A549 (cell line): ENCODE measurements around the gene ASB13. TPM values are rescaled to one million over a fixed set of nuclear protein-coding genes. Genes with fewer than 3 reads are reported as not detected.

Source experiments
- ATAC-seq, 2 experiments: fragments of 200-7000 bp in 1 of 2; fragments of >200 bp in 1 of 2; cut with Nextera tagmentation in 1 of 2; cut with Tn5 transposase in 1 of 2; 3 replicates each; pipeline versions ENCODE4 v1.8.0 to v1.9.1; 2018 to 2020; ENCODE audit warnings: mild to moderate bottlenecking in 1 of 2, moderate library complexity in 1 of 2
- CTCF ChIA-PET: fragments of 300-600 bp; sonication (Branson Sonifier 250); formaldehyde crosslinking; extraction: SDS; loops from one replicate; lab custom pipeline; 2021; ENCODE audit warnings: antibody characterized with exemption, inconsistent platforms; lab: Yijun Ruan, JAX
- POLR2A ChIA-PET: fragments of 350-600 bp; formaldehyde crosslinking; extraction: SDS; loops from one replicate; lab custom pipeline; 2021; ENCODE audit warnings: antibody characterized with exemption, inconsistent platforms; lab: Yijun Ruan, JAX
- DNase-seq, 2 experiments: peaks; one replicate each; pipeline versions ENCODE4 v3.0.0 to v3.0.0-alpha.2; 2011 to 2016; ENCODE audit warnings: low read depth in 1 of 2, low spot score in 1 of 2
- FAIRE-seq: peaks from 2 replicates; lab custom pipeline; 2011; peaks lifted over from hg19 to GRCh38; lab: Jason Lieb, UNC
- H3K27ac ChIP-seq, 2 experiments: fragments of >200 bp; sonication (Bioruptor Twin); formaldehyde crosslinking; 3 replicates each; pipeline ENCODE4 v1.5.1; 2016 to 2017
- H3K4me1 ChIP-seq: fragments of >200 bp; sonication (Bioruptor Twin); formaldehyde crosslinking; 3 replicates; pipeline ENCODE4 v1.6.1; 2016
- H3K4me2 ChIP-seq: fragments of >200 bp; sonication (Bioruptor Twin); formaldehyde crosslinking; 3 replicates; pipeline ENCODE4 v1.6.1; 2016
- H3K4me3 ChIP-seq: fragments of >200 bp; sonication (Bioruptor Twin); formaldehyde crosslinking; 3 replicates; pipeline ENCODE4 v1.5.1; 2016
- H3K9me3 ChIP-seq: fragments of >200 bp; sonication (Bioruptor Twin); formaldehyde crosslinking; 3 replicates; pipeline ENCODE4 v1.6.1; 2016
- ATOH8 ChIP-seq: fragments of 250-450 bp; sonication (Bioruptor Pico); IDR thresholded peaks from 2 replicates; pipeline ENCODE4 v1.5.0; 2020; ENCODE audit warnings: low read depth, mild to moderate bottlenecking, moderate library complexity
- BCL3 ChIP-seq: fragments of >200 bp; sonication (Bioruptor Twin); formaldehyde crosslinking; IDR thresholded peaks from 3 replicates; pipeline ENCODE4 v1.6.1; 2016
- CEBPB ChIP-seq, 2 experiments: fragments of >200 bp in 1 of 2; sonication (Bioruptor Twin) in 1 of 2; formaldehyde crosslinking in 1 of 2; IDR thresholded peaks; 2 replicates each; pipeline ENCODE4 v1.6.1; 2012 to 2016
- CTCF ChIP-seq: fragments of >200 bp; sonication (Bioruptor Twin); formaldehyde crosslinking; IDR thresholded peaks from 3 replicates; pipeline ENCODE4 v1.5.1; 2016
- ELK1 ChIP-seq: fragments of 150-350 bp; IDR thresholded peaks from 2 replicates; pipeline ENCODE4 v1.6.1; 2014; ENCODE audit warnings: low read depth, mild to moderate bottlenecking, low read length
- EP300 ChIP-seq, 2 experiments: fragments of >200 bp; sonication (Bioruptor Twin); formaldehyde crosslinking; IDR thresholded peaks; 2 replicates in 1 of 2; 3 replicates in 1 of 2; pipeline ENCODE4 v1.6.1; 2016 to 2017
- FOSB ChIP-seq: fragments of 250-450 bp; sonication (Bioruptor Pico); IDR thresholded peaks from 2 replicates; pipeline ENCODE4 v1.5.0; 2020; ENCODE audit warnings: mild to moderate bottlenecking, moderate library complexity
- GATA3 ChIP-seq: IDR thresholded peaks from 2 replicates; pipeline ENCODE4 v1.6.1; 2012; ENCODE audit warnings: borderline replicate concordance
- HES2 ChIP-seq: fragments of >200 bp; sonication (Bioruptor Twin); formaldehyde crosslinking; IDR thresholded peaks from 2 replicates; pipeline ENCODE4 v1.6.1; 2016
- HEYL ChIP-seq: fragments of 250-450 bp; sonication (Bioruptor Pico); IDR thresholded peaks from 2 replicates; pipeline ENCODE4 v1.8.0; 2021; ENCODE audit warnings: mild to moderate bottlenecking, moderate library complexity
- JUN ChIP-seq, 2 experiments: fragments of >200 bp; sonication (Bioruptor Twin); formaldehyde crosslinking; IDR thresholded peaks; 2 replicates in 1 of 2; 3 replicates in 1 of 2; pipeline ENCODE4 v1.6.1; 2016 to 2017
- KDM5A ChIP-seq: fragments of 200-600 bp; sonication (generic); IDR thresholded peaks from 2 replicates; pipeline ENCODE4 v1.6.1; 2016; ENCODE audit warnings: antibody characterized with exemption, mild to moderate bottlenecking
- MAFK ChIP-seq: fragments of 450-650 bp; IDR thresholded peaks from 2 replicates; pipeline ENCODE4 v1.6.1; 2014; ENCODE audit not compliant: partially characterized antibody
- MAX ChIP-seq: IDR thresholded peaks from 2 replicates; pipeline ENCODE4 v1.6.1; 2012
- MYC ChIP-seq: IDR thresholded peaks from 2 replicates; pipeline ENCODE4 v1.6.1; 2012; ENCODE audit warnings: mild to moderate bottlenecking, inconsistent platforms, low read length, improper control_type of control experiment, borderline replicate concordance
- NFE2L2 ChIP-seq: fragments of 150-350 bp; conservative IDR thresholded peaks from 2 replicates; pipeline ENCODE4 v1.6.1; 2014; ENCODE audit warnings: low read length
- NPAS2 ChIP-seq: fragments of 250-450 bp; sonication (Bioruptor Pico); IDR thresholded peaks from 2 replicates; pipeline ENCODE4 v1.8.0; 2022; ENCODE audit warnings: mild to moderate bottlenecking, moderate library complexity, borderline replicate concordance
- POLR2AphosphoS2 ChIP-seq: conservative IDR thresholded peaks from 2 replicates; pipeline ENCODE4 v1.6.1; 2012; ENCODE audit warnings: low read length, improper control_type of control experiment, inconsistent platforms
- RAD21 ChIP-seq, 2 experiments: fragments of >200 bp in 1 of 2; sonication (Bioruptor Twin) in 1 of 2; formaldehyde crosslinking in 1 of 2; IDR thresholded peaks in 1 of 2; conservative IDR thresholded peaks in 1 of 2; 2 replicates in 1 of 2; 3 replicates in 1 of 2; pipeline ENCODE4 v1.6.1; 2012 to 2018; ENCODE audit warnings: inconsistent platforms in 1 of 2
- REST ChIP-seq: fragments of 200-600 bp; sonication (generic); IDR thresholded peaks from 2 replicates; pipeline ENCODE4 v1.6.1; 2016; ENCODE audit warnings: antibody characterized with exemption, mild to moderate bottlenecking, moderate library complexity
- SMC3 ChIP-seq: fragments of >200 bp; sonication (Bioruptor Twin); formaldehyde crosslinking; IDR thresholded peaks from 3 replicates; pipeline ENCODE4 v1.6.1; 2018; ENCODE audit warnings: inconsistent platforms
- TP53 ChIP-seq: fragments of 250-450 bp; sonication (Bioruptor Pico); IDR thresholded peaks from 2 replicates; pipeline ENCODE4 v1.5.0; 2021; ENCODE audit warnings: mild to moderate bottlenecking, moderate library complexity
- USF2 ChIP-seq: fragments of 450-650 bp; IDR thresholded peaks from 2 replicates; pipeline ENCODE4 v1.6.1; 2014; ENCODE audit warnings: antibody characterized with exemption
- ZC3H11A ChIP-seq: fragments of 450-650 bp; IDR thresholded peaks from 2 replicates; pipeline ENCODE4 v1.6.1; 2014; ENCODE audit warnings: antibody characterized with exemption, mild to moderate bottlenecking
- ZFP36 ChIP-seq: fragments of 450-650 bp; IDR thresholded peaks from 2 replicates; pipeline ENCODE4 v1.6.1; 2014; ENCODE audit warnings: borderline replicate concordance; ENCODE audit not compliant: partially characterized antibody
- ZSCAN20 ChIP-seq: fragments of 250-450 bp; sonication (Bioruptor Pico); IDR thresholded peaks from 2 replicates; pipeline ENCODE4 v1.8.0; 2022; ENCODE audit warnings: mild to moderate bottlenecking, moderate library complexity
- WGBS: methylation state at CpG from one replicate; pipeline ENCODE4 v1.1.6; 2017; ENCODE audit errors: missing lambda C conversion rate; 5-methylcytosine and 5-hydroxymethylcytosine counted together
- polyA plus RNA-seq, 4 experiments: library from polyadenylated mRNA; depleted of rRNA in 3 of 4; stranded (reverse); fragments of >200 nt; fragmentation: RNase III in 1 of 4; extraction: RNeasy Plus Mini Kit Qiagen cat#74134 plus additional on column Dnase treatment in 1 of 4; gene quantifications; 2 replicates in 3 of 4; 3 replicates in 1 of 4; pipeline ENCODE4 v1.2.3, GENCODE V29; 2011 to 2017

ASB13 gene
- polyA plus RNA-seq, 2 of the 4 experiments (the other 2 are of a cell fraction), result 10.9 to 12.9 TPM

GRCh38 chr10:5684971-5685763, 18.8 kb upstream of the ASB13 start (continued):
- TF ChIP-seq REST, result no peak
- TF ChIP-seq NPAS2 (CRISPR knock-in tag), result peak; percentile 29; the same call in 1 of the 2 replicates
- no peak for TF ChIP-seq HEYL (CRISPR knock-in tag)
- TF ChIP-seq TP53 (CRISPR knock-in tag), result no peak
- no peak for TF ChIP-seq POLR2AphosphoS2
- peak; percentile 52 for TF ChIP-seq CTCF
- TF ChIP-seq MYC, result no peak; the same call in 1 of the 2 replicates
- no peak for TF ChIP-seq NFE2L2
- TF ChIP-seq SMC3, result peak; percentile 52; the same call in 2 of the 3 replicates
- TF ChIP-seq MAX, result no peak
- TF ChIP-seq RAD21 (conservative IDR thresholded peaks at IDR 0.05 in 1 of 2, IDR thresholded peaks at IDR 0.05 in 1 of 2), result peak; percentile 48 to 56; a peak in 4 of 5 replicates
- TF ChIP-seq KDM5A, result no peak
- TF ChIP-seq JUN (IDR thresholded peaks at IDR 0.05), result peak in 1 of 2 experiments; percentile 2; a peak in 1 of 5 replicates
- TF ChIP-seq ZFP36, result no peak
- no peak for TF ChIP-seq HES2

- ChIA-PET CTCF (interaction anchor here (0.6 to 1.0 kb wide), 2 partner anchors 97 to 242 kb away, joined by 3 read pairs; no protein-coding TSS in a partner anchor), POLR2A (interaction anchor here (0.5 to 1.5 kb wide), 6 partner anchors 8 to 238 kb away, joined by 3 to 8 read pairs (median 4); partner anchors contain the start of gene GDI2)
- Histone ChIP-seq H3K27ac (peak within 1 kb of the TSS; percentile 94 to 95), H3K9me3 (peaks cover 4% of the 10 kb centered on the region; the same call in 1 of the 3 replicates), H3K4me3 (peak within 1 kb of the TSS; percentile 95), H3K4me2 (peak within 1 kb of the TSS; percentile 88), H3K4me1 (peaks cover 16% of the 10 kb centered on the region; the same call in 2 of the 3 replicates)
- DNase-seq, result peak; percentile 92 to 99
- FAIRE-seq, result peak; percentile 32
- WGBS, result 1% methylated on average over 40 of the region's 54 CpGs
- peak; percentile 91 to 94 for ATAC-seq
- peak; percentile 62; the same call in 1 of the 3 replicates for TF ChIP-seq BCL3
- TF ChIP-seq FOSB (CRISPR knock-in tag), result peak; percentile 74; the same call in 1 of the 2 replicates
- no peak for TF ChIP-seq CEBPB (IDR thresholded peaks at IDR 0.05)
- TF ChIP-seq USF2, result peak; percentile 82
- TF ChIP-seq ELK1, result no peak
- no peak for TF ChIP-seq ZC3H11A
- peak; percentile 59; the same call in 1 of the 2 replicates for TF ChIP-seq ZSCAN20 (CRISPR knock-in tag)
- no peak for TF ChIP-seq EP300 (IDR thresholded peaks at IDR 0.05)
- TF ChIP-seq ATOH8 (CRISPR knock-in tag), result peak; percentile 99
- peak; percentile 76 for TF ChIP-seq MYC
- no peak for TF ChIP-seq MAFK
- peak; percentile 50 for TF ChIP-seq GATA3
Measured at GRCh38 chr10:5684318-5684970, 18.0 kb upstream of the ASB13 start, which contains the start of gene TASOR2. TASOR2 (plus strand) TSS chr10:5684838; CDS start chr10:5720643, 35,805 bp downstream.
